ENCODE measurements around the gene DNAJB11.

DNA sequence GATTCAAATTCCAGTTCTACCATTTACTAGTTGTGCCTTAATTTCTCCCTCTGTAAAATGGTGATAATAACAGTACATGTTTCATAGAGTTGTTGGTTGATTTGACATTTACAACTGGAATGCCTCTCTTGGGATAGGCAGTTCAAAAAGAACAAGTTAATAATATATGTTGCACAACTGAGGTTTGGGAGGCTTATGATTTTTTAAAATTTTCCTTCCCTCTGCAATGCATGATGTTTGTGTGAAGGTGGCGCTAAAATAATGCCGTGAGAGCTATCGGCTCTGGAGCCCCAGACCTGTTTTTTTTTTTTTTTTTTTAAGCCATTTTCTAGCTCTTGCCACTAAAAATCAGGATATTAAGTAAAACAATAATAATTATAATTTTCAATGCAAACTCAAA, 18.6 kb downstream of the DNAJB11 start:
- TF ChIP-seq, protein P1, sequence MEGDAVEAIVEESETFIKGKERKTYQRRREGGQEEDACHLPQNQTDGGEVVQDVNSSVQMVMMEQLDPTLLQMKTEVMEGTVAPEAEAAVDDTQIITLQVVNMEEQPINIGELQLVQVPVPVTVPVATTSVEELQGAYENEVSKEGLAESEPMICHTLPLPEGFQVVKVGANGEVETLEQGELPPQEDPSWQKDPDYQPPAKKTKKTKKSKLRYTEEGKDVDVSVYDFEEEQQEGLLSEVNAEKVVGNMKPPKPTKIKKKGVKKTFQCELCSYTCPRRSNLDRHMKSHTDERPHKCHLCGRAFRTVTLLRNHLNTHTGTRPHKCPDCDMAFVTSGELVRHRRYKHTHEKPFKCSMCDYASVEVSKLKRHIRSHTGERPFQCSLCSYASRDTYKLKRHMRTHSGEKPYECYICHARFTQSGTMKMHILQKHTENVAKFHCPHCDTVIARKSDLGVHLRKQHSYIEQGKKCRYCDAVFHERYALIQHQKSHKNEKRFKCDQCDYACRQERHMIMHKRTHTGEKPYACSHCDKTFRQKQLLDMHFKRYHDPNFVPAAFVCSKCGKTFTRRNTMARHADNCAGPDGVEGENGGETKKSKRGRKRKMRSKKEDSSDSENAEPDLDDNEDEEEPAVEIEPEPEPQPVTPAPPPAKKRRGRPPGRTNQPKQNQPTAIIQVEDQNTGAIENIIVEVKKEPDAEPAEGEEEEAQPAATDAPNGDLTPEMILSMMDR (IDR thresholded peaks at IDR 0.05), result no peak
- TF ChIP-seq POLR2A (IDR thresholded peaks at IDR 0.05), result no peak
